ENCODE results near the gene GOLGA3. TPM values are rescaled to one million over a fixed set of nuclear protein-coding genes. Genes with fewer than 3 reads are reported as not detected.

Gene GOLGA3
- total RNA-seq, 3 donors from 2014 or later, result 51.7 to 76.7 (median 58.5) TPM

DNA sequence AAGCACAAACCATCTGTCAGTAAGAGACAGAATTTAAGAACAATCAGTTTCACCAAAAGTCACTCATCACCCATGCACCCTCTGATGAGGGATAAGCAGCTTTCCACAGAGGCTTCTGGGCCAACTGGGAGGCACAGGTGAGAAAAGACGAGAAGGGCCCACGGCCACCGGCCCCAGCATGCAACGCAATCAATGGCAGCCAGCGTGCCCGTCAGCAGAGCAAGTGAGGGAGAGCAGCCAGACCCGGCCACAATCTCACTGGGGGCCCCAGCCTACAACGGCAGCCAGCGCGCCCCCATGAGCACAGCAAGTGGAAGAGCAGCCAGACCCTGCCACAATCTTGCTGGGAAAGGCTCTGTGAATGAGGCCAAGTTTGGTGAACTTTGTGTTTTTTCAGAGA, 80.3 kb downstream of the GOLGA3 start:
- Histone ChIP-seq H3K9me3 (no peaks in the 10 kb centered on the region), H3K36me3 (no peaks in the 10 kb centered on the region), H3K4me1 (no peaks in the 10 kb centered on the region), H3K27ac (no peak overlapping the region), H3K4me3 (no peak overlapping the region), H3K27me3 (no peaks in the 10 kb centered on the region)
- intact Hi-C loops (cut with DNase I; ENCODE audit: low total_unique reads), result no loop called here
- TF ChIP-seq, protein P1, sequence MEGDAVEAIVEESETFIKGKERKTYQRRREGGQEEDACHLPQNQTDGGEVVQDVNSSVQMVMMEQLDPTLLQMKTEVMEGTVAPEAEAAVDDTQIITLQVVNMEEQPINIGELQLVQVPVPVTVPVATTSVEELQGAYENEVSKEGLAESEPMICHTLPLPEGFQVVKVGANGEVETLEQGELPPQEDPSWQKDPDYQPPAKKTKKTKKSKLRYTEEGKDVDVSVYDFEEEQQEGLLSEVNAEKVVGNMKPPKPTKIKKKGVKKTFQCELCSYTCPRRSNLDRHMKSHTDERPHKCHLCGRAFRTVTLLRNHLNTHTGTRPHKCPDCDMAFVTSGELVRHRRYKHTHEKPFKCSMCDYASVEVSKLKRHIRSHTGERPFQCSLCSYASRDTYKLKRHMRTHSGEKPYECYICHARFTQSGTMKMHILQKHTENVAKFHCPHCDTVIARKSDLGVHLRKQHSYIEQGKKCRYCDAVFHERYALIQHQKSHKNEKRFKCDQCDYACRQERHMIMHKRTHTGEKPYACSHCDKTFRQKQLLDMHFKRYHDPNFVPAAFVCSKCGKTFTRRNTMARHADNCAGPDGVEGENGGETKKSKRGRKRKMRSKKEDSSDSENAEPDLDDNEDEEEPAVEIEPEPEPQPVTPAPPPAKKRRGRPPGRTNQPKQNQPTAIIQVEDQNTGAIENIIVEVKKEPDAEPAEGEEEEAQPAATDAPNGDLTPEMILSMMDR (IDR thresholded peaks at IDR 0.05), result no peak
- TF ChIP-seq POLR2A (IDR thresholded peaks at IDR 0.05) (no peak), POLR2AphosphoS5 (IDR thresholded peaks at IDR 0.05) (no peak)
- no peak for DNase-seq (ENCODE audit: low spot score in 2 of 2)

DNA sequence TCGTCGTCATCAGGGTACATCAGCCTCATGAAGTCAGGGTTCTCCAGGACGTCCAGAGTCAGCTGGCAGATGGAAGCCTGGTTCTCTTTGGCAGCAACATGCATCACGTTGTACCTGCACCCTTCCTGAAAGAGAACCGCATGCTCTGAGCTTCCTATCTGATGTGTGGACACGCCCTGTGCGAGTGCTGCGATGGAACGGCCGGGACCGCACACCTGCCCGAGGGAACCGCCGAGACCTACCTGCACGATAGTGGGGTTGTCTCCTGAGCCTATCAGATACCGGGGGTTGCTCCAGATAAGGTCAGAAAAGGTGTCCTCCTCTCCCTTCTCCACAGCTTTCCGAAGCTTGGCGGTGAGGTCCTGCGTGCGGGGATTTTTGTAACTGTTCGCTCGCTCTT, 80.8 kb downstream of the GOLGA3 start:
- H3K9me3 ChIP-seq, result no peaks in the 10 kb centered on the region
- no peaks in the 10 kb centered on the region for H3K36me3 ChIP-seq
- no peak for DNase-seq (ENCODE audit: low spot score in 2 of 2)
- TF ChIP-seq, protein P1 (IDR thresholded peaks at IDR 0.05), result no peak
- TF ChIP-seq POLR2A (IDR thresholded peaks at IDR 0.05) (no peak), POLR2AphosphoS5 (IDR thresholded peaks at IDR 0.05) (no peak)
- H3K27ac ChIP-seq, result no peak overlapping the region
- no peaks in the 10 kb centered on the region for H3K27me3 ChIP-seq
- no peak overlapping the region for H3K4me3 ChIP-seq
- intact Hi-C loops (cut with DNase I; ENCODE audit: low total_unique reads), result no loop called here
- H3K4me1 ChIP-seq, result no peaks in the 10 kb centered on the region

DNA sequence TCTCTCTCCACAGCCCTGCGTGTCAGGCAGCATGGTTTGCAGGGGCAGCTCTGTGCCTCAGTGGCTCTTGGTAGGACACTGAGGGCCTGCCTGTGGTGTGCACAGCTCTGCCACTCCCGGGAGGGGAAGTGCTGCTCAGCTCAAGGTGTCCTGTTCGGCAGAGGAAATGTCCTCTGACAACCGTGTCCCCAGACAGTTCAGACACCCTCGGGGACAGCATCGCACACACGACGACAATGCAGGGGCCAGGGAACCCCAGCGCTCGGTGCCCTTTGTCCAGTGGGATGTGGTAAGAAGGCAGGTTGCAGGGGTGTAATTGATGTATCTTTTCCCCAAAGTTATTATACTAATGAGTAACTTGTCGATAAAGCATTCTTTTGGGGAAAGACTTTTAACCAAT, 81.3 kb downstream of the GOLGA3 start:
- Histone ChIP-seq H3K4me1 (no peaks in the 10 kb centered on the region), H3K36me3 (no peaks in the 10 kb centered on the region), H3K27ac (peak overlapping the region; percentile 61 to 67), H3K27me3 (no peaks in the 10 kb centered on the region), H3K4me3 (no peak overlapping the region), H3K9me3 (no peaks in the 10 kb centered on the region)
- TF ChIP-seq POLR2A (IDR thresholded peaks at IDR 0.05), result no peak
- intact Hi-C loops (cut with DNase I; ENCODE audit: low total_unique reads), result no loop called here
- no peak for DNase-seq (ENCODE audit: low spot score in 2 of 2)

DNA sequence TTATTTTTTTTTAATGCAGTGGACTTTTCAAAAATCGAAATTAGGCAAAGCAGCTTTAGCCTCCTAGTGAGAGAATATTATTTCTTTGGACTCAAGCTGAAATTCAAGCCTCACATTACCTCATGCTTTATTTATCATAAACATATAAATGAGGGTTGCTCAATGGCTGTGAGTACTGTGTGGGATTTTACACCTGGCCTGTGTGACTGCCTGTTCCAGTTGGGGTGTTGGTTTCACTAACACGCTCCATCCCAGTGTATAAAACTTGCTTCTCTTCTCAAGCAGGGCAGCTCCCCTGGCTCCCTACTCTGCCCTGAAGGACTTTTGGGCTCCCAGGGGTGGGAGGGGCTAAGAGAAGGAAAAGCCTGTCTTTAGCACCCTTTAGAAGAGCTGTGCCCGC, 82.1 kb downstream of the GOLGA3 start:
- Histone ChIP-seq H3K36me3 (no peaks in the 10 kb centered on the region), H3K4me3 (no peak overlapping the region), H3K27me3 (no peaks in the 10 kb centered on the region), H3K4me1 (no peaks in the 10 kb centered on the region), H3K27ac (peak overlapping the region; percentile 61 to 67), H3K9me3 (no peaks in the 10 kb centered on the region)
- no peak for DNase-seq (ENCODE audit: low spot score in 2 of 2)
- TF ChIP-seq POLR2AphosphoS5 (IDR thresholded peaks at IDR 0.05) (no peak), POLR2A (IDR thresholded peaks at IDR 0.05) (no peak)
- TF ChIP-seq, protein P1 (IDR thresholded peaks at IDR 0.05), result no peak
- intact Hi-C loops (cut with DNase I; ENCODE audit: low total_unique reads), result no loop called here

DNA sequence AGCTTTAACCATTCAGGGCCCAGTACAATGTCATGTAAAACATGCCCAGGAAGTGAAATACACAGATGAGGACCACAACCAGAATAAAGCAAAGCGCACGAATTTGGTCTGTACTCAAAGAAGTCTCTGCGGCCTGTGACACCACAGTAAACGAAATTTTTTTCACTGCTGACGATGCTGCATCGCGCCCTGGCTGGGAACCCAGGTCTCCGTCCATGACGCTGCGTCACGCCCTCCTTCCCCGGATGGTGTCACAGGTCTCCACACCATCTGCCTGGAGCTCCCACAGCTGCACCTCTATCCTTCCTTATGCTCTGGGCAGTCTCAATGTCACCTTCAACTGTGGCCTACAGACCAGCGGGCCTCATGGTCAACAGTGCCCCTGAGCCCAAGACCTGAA, 84.8 kb downstream of the GOLGA3 start:
- intact Hi-C loops (cut with DNase I; ENCODE audit: low total_unique reads), result no loop called here
- TF ChIP-seq POLR2AphosphoS5 (IDR thresholded peaks at IDR 0.05) (no peak), POLR2A (IDR thresholded peaks at IDR 0.05) (no peak)
- TF ChIP-seq, protein P1 (IDR thresholded peaks at IDR 0.05), result no peak
- no peaks in the 10 kb centered on the region for H3K27me3 ChIP-seq
- no peak overlapping the region for H3K4me3 ChIP-seq
- H3K9me3 ChIP-seq, result no peaks in the 10 kb centered on the region
- peaks cover 11% of the 10 kb centered on the region for H3K36me3 ChIP-seq
- H3K4me1 ChIP-seq, result no peaks in the 10 kb centered on the region
- H3K27ac ChIP-seq, result no peak overlapping the region
- DNase-seq (ENCODE audit: low spot score in 2 of 2), result no peak

DNA sequence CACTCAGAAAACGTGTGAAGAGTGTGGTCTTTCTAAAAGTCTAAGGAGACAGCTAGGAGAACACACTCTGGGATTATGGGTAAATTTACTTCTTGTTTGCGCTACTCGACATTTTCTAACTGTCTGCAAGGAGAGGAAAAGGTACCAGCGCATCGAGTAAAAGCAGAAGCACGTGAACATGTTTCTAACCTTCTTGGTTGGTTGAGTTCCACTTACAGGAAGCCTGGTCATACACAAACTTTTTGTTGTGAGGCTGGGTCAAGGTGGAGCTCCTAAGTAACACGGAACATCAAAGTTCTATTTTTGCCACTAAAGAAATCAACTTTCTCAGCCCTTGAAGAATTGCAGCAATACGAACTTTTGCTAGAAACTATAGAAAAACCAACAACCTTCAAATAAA, 87.0 kb downstream of the GOLGA3 start:
- no peaks in the 10 kb centered on the region for H3K9me3 ChIP-seq
- intact Hi-C loops (cut with DNase I; ENCODE audit: low total_unique reads), result no loop called here
- H3K4me1 ChIP-seq, result no peaks in the 10 kb centered on the region
- peaks cover 11% of the 10 kb centered on the region for H3K36me3 ChIP-seq
- H3K27ac ChIP-seq, result no peak overlapping the region
- DNase-seq (ENCODE audit: low spot score in 2 of 2), result no peak
- H3K27me3 ChIP-seq, result no peaks in the 10 kb centered on the region
- H3K4me3 ChIP-seq, result no peak overlapping the region
- TF ChIP-seq POLR2A (IDR thresholded peaks at IDR 0.05) (no peak), POLR2AphosphoS5 (IDR thresholded peaks at IDR 0.05) (no peak)
- TF ChIP-seq, protein P1 (IDR thresholded peaks at IDR 0.05), result no peak
